Activated CD4-positive, alpha-beta T cell treated with anti-CD3 and anti-CD28 coated beads, Interleukin-2, amount 50 U/mL, for 16 hours (primary cell): ENCODE measurements around the gene SH2D3A.

Source experiments
- DNase-seq: peaks from one replicate; pipeline ENCODE4 v3.0.0-alpha.2; 2020

Gene SH2D3A

GRCh38 chr19:6767357-6768235, at the start of gene SH2D3A:
Gene SH2D3A (minus strand): TSS chr19:6767435. CDS start chr19:6763748, 3,687 bp downstream.
- DNase-seq = peak; percentile 97

GRCh38 chr19:6813659-6814058, 46.4 kb upstream of the SH2D3A start:
- DNase-seq = peak; percentile 35

GRCh38 chr19:6812612-6813011, 45.4 kb upstream of the SH2D3A start:
- DNase-seq = peak; percentile 30

- DNase-seq = peak; percentile 42
These were observed 44.7 kb upstream of the SH2D3A start for GRCh38 chr19:6811906-6812305.

- DNase-seq = no peak
These were observed 44.1 kb upstream of the SH2D3A start for GRCh38 chr19:6811378-6811777.

GRCh38 chr19:6809262-6809661, 42.0 kb upstream of the SH2D3A start:
- no peak for DNase-seq

- DNase-seq = no peak
These were observed 41.3 kb upstream of the SH2D3A start for GRCh38 chr19:6808494-6808893.

GRCh38 chr19:6807291-6807690, 40.1 kb upstream of the SH2D3A start:
- no peak for DNase-seq

GRCh38 chr19:6806488-6806887, 39.3 kb upstream of the SH2D3A start:
- DNase-seq = no peak

- no peak for DNase-seq
These were observed 35.8 kb upstream of the SH2D3A start for GRCh38 chr19:6803036-6803404.

GRCh38 chr19:6802336-6803035, 35.3 kb upstream of the SH2D3A start:
- peak; percentile 86 for DNase-seq

- peak; percentile 90 for DNase-seq
These were observed 34.4 kb upstream of the SH2D3A start for GRCh38 chr19:6801485-6802086.

GRCh38 chr19:6800991-6801484, 33.8 kb upstream of the SH2D3A start:
- DNase-seq = no peak

GRCh38 chr19:6800160-6800790, 33.0 kb upstream of the SH2D3A start:
- DNase-seq = peak; percentile 47

GRCh38 chr19:6797646-6798045, 30.4 kb upstream of the SH2D3A start:
- no peak for DNase-seq

- no peak for DNase-seq
These were observed 29.0 kb upstream of the SH2D3A start for GRCh38 chr19:6796278-6796677.

GRCh38 chr19:6794686-6795431, 27.6 kb upstream of the SH2D3A start:
- no peak for DNase-seq

GRCh38 chr19:6793973-6794372, 26.7 kb upstream of the SH2D3A start:
- DNase-seq = no peak

GRCh38 chr19:6793411-6793810, 26.2 kb upstream of the SH2D3A start:
- DNase-seq = no peak

- DNase-seq = no peak
These were observed 24.0 kb upstream of the SH2D3A start for GRCh38 chr19:6791237-6791636.

GRCh38 chr19:6790194-6791128, 23.2 kb upstream of the SH2D3A start:
- DNase-seq = no peak
